ENCODE measurements around the gene WIPF3.

GRCh38 chr7:29955075-29955792 is 148.9 kb downstream of the WIPF3 start:
- TF ChIP-seq, protein P1, sequence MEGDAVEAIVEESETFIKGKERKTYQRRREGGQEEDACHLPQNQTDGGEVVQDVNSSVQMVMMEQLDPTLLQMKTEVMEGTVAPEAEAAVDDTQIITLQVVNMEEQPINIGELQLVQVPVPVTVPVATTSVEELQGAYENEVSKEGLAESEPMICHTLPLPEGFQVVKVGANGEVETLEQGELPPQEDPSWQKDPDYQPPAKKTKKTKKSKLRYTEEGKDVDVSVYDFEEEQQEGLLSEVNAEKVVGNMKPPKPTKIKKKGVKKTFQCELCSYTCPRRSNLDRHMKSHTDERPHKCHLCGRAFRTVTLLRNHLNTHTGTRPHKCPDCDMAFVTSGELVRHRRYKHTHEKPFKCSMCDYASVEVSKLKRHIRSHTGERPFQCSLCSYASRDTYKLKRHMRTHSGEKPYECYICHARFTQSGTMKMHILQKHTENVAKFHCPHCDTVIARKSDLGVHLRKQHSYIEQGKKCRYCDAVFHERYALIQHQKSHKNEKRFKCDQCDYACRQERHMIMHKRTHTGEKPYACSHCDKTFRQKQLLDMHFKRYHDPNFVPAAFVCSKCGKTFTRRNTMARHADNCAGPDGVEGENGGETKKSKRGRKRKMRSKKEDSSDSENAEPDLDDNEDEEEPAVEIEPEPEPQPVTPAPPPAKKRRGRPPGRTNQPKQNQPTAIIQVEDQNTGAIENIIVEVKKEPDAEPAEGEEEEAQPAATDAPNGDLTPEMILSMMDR (IDR thresholded peaks at IDR 0.05) = no peak
- TF ChIP-seq POLR2A (IDR thresholded peaks at IDR 0.05) = no peak

Data from right lobe of liver (tissue), 4 donors.